K562 (cell line): ENCODE results near the gene PHLDB3. TPM values are rescaled to one million over a fixed set of nuclear protein-coding genes. Genes with fewer than 3 reads are reported as not detected.
A peak's percentile ranks its signal among the peaks of the same experiment; 100 is the strongest.

Experiments
- ATF1 ChIP-seq, 2 experiments: fragments of 450-650 bp in 1 of 2; IDR thresholded peaks; 2 replicates each; pipeline ENCODE4 v1.6.1; 2016; ENCODE audit warnings: missing compliant biosample characterization in 1 of 2, missing genetic modification characterization in 1 of 2
- ELF1 ChIP-seq: fragments of 200-800 bp; sonication (Bioruptor generic); IDR thresholded peaks from 2 replicates; pipeline ENCODE4 v1.6.1; 2016; ENCODE audit warnings: missing genetic modification characterization, missing compliant biosample characterization
- HDAC3 ChIP-seq: fragments of 450-650 bp; IDR thresholded peaks from 2 replicates; pipeline ENCODE4 v1.6.1; 2018; ENCODE audit warnings: borderline replicate concordance, mild to moderate bottlenecking, moderate library complexity; ENCODE audit not compliant: partially characterized antibody
- HMG20B ChIP-seq: fragments of 250-450 bp; sonication (Bioruptor Pico); IDR thresholded peaks from 2 replicates; pipeline ENCODE4 v1.5.0; 2021; ENCODE audit warnings: mild to moderate bottlenecking
- MEF2A ChIP-seq: IDR thresholded peaks from 2 replicates; pipeline ENCODE4 v1.6.1; 2011; ENCODE audit warnings: low read depth, mild to moderate bottlenecking, low read length, moderate library complexity; ENCODE audit not compliant: control insufficient read depth
- MTA2 ChIP-seq: fragments of 450-650 bp; IDR thresholded peaks from 2 replicates; pipeline ENCODE4 v1.6.1; 2016; ENCODE audit warnings: low read depth
- NFYB ChIP-seq: IDR thresholded peaks from 2 replicates; pipeline ENCODE4 v1.6.1; 2011; ENCODE audit warnings: mild to moderate bottlenecking, moderate library complexity; ENCODE audit not compliant: insufficient read length; ENCODE audit errors: extremely low read depth
- RFX1 ChIP-seq: fragments of 450-650 bp; IDR thresholded peaks from 2 replicates; pipeline ENCODE4 v1.6.1; 2016; ENCODE audit warnings: mild to moderate bottlenecking, moderate library complexity
- SMARCE1 ChIP-seq: fragments of 450-650 bp; IDR thresholded peaks from 2 replicates; pipeline ENCODE4 v1.7.1; 2016; ENCODE audit warnings: mild to moderate bottlenecking
- SP2 ChIP-seq: IDR thresholded peaks from 2 replicates; pipeline ENCODE4 v1.6.1; 2011; ENCODE audit warnings: mild to moderate bottlenecking, low read depth, low read length, moderate library complexity; ENCODE audit not compliant: poor library complexity, severe bottlenecking; ENCODE audit errors: extremely low read depth
- SRSF3 ChIP-seq: fragments of 200-400 bp; formaldehyde crosslinking; IDR thresholded peaks from 2 replicates; pipeline ENCODE4 v1.6.1; 2016; ENCODE audit warnings: mild to moderate bottlenecking, low read length, moderate library complexity; ENCODE audit not compliant: insufficient read depth
- ZC3H8 ChIP-seq: fragments of 450-650 bp; IDR thresholded peaks from 2 replicates; pipeline ENCODE4 v1.6.1; 2017
- ZNF217 ChIP-seq: sonication (generic); formaldehyde crosslinking; IDR thresholded peaks from 2 replicates; pipeline ENCODE4 v1.8.0; 2022; ENCODE audit warnings: mild to moderate bottlenecking, missing genetic modification reagents
- ZNF253 ChIP-seq: fragments of 250-450 bp; sonication (Bioruptor Pico); conservative IDR thresholded peaks from 2 replicates; pipeline ENCODE4 v1.6.1; 2021; ENCODE audit warnings: mild to moderate bottlenecking
- polyA plus RNA-seq, 8 experiments: library from polyadenylated mRNA; depleted of rRNA in 4 of 8; stranded (reverse) in 5 of 8; unstranded in 3 of 8; fragments of >200 nt; fragmentation: Nextera tagmentation in 2 of 8; fragmentation: Illumina TruSeq in 1 of 8; extraction: Ambion mirVana in 2 of 8; extraction: Trizol in 1 of 8; gene quantifications; 2 replicates each; pipeline versions ENCODE4 v1.2.1 to v1.2.3, GENCODE V29; 2011 to 2014; ENCODE audit warnings: inconsistent platforms in 1 of 8, missing spikeins in 1 of 8
- total RNA-seq, 7 experiments: library from RNA; depleted of rRNA in 6 of 7; stranded (reverse); fragments of >200 nt in 6 of 7; fragmentation: Illumina TruSeq in 2 of 7; extraction: Trizol in 2 of 7; gene quantifications; 2 replicates each; pipeline versions ENCODE4 v1.2.1 to v1.2.3, GENCODE V29; 2011 to 2021; ENCODE audit warnings: low replicate concordance in 1 of 7
- TF ChIP-seq, protein P1 (sequence below): sonication (generic); formaldehyde crosslinking; IDR thresholded peaks from 2 replicates; pipeline ENCODE4 v1.8.0; 2022; ENCODE audit warnings: mild to moderate bottlenecking, low read depth, missing genetic modification reagents
- TF ChIP-seq, protein P2 (sequence below): IDR thresholded peaks from 2 replicates; pipeline ENCODE4 v1.6.1; 2016; ENCODE audit warnings: missing genetic modification characterization, missing compliant biosample characterization
- TF ChIP-seq, protein P3 (sequence below): fragments of 450-650 bp; IDR thresholded peaks from 2 replicates; pipeline ENCODE4 v1.6.1; 2016; ENCODE audit warnings: low read depth

The PHLDB3 gene
- total and polyA plus RNA-seq, 9 of the 15 experiments (the other 6 are each of a cell fraction or from before 2014, with no cell fraction given), result 0.04 to 23.5 (median 3.9) TPM

DNA sequence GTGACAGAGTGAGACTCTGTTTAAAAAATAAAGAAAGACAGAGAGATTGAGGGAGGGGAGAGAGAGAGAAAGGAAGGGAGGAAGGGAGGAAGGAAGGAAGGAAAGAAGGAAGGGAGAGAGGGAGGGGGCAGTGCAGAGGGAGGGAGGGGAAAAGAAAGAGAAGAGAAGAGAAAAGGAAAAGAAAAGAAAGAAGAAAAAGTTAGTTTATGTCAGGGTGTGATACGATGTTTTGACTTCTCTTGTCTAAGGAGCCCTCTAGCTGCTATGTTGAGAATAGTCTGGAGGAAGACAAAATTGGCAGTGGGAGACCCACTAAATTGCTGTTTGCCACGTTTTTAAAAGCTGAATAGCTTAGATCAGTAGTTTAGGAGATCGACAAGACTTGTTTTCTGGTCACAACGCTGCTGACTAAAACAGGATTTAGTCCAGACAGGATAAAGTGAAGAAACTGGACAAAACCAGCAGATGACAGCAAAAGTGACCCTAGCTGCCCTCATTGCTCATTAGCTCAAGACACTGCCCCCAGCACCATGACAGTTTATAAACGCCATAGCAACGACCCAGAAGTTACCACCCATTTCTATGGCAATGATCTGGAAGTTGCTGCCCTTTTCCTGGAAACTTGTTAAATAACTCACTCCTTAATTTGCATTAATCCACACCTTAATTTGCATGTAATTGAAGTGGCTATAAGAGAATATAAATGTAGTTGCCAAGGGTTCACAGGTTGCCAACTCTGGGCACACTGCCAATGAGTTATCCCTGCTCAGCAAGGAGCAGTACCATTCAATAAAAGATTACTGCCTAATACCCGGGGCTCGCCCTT lies 78.8 kb downstream of the PHLDB3 start (continued):
- no peak for TF ChIP-seq ATF1 (CRISPR knock-in tag; IDR thresholded peaks at IDR 0.05)
- TF ChIP-seq ATF1 (tag; IDR thresholded peaks at IDR 0.05), result no peak
- TF ChIP-seq ELF1, result no peak
- TF ChIP-seq HMG20B (CRISPR knock-in tag), result no peak
- TF ChIP-seq ZC3H8, result no peak
- TF ChIP-seq SRSF3, result no peak
- TF ChIP-seq HDAC3, result no peak
- TF ChIP-seq, protein P1, sequence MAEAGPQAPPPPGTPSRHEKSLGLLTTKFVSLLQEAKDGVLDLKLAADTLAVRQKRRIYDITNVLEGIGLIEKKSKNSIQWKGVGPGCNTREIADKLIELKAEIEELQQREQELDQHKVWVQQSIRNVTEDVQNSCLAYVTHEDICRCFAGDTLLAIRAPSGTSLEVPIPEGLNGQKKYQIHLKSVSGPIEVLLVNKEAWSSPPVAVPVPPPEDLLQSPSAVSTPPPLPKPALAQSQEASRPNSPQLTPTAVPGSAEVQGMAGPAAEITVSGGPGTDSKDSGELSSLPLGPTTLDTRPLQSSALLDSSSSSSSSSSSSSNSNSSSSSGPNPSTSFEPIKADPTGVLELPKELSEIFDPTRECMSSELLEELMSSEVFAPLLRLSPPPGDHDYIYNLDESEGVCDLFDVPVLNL (CRISPR knock-in tag), result no peak
- TF ChIP-seq RFX1, result peak; percentile 26; the same call in 1 of the 2 replicates
- TF ChIP-seq SP2, result no peak
- TF ChIP-seq, protein P2, sequence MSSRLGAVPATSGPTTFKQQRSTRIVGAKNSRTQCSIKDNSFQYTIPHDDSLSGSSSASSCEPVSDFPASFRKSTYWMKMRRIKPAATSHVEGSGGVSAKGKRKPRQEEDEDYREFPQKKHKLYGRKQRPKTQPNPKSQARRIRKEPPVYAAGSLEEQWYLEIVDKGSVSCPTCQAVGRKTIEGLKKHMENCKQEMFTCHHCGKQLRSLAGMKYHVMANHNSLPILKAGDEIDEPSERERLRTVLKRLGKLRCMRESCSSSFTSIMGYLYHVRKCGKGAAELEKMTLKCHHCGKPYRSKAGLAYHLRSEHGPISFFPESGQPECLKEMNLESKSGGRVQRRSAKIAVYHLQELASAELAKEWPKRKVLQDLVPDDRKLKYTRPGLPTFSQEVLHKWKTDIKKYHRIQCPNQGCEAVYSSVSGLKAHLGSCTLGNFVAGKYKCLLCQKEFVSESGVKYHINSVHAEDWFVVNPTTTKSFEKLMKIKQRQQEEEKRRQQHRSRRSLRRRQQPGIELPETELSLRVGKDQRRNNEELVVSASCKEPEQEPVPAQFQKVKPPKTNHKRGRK (tag), result peak; percentile 99
- no peak for TF ChIP-seq ZNF253 (CRISPR knock-in tag)
- no peak for TF ChIP-seq MTA2
- TF ChIP-seq SMARCE1, result no peak
- no peak for TF ChIP-seq ZNF217 (CRISPR knock-in tag)
- TF ChIP-seq NFYB, result no peak
- no peak for TF ChIP-seq MEF2A
- TF ChIP-seq, protein P3, sequence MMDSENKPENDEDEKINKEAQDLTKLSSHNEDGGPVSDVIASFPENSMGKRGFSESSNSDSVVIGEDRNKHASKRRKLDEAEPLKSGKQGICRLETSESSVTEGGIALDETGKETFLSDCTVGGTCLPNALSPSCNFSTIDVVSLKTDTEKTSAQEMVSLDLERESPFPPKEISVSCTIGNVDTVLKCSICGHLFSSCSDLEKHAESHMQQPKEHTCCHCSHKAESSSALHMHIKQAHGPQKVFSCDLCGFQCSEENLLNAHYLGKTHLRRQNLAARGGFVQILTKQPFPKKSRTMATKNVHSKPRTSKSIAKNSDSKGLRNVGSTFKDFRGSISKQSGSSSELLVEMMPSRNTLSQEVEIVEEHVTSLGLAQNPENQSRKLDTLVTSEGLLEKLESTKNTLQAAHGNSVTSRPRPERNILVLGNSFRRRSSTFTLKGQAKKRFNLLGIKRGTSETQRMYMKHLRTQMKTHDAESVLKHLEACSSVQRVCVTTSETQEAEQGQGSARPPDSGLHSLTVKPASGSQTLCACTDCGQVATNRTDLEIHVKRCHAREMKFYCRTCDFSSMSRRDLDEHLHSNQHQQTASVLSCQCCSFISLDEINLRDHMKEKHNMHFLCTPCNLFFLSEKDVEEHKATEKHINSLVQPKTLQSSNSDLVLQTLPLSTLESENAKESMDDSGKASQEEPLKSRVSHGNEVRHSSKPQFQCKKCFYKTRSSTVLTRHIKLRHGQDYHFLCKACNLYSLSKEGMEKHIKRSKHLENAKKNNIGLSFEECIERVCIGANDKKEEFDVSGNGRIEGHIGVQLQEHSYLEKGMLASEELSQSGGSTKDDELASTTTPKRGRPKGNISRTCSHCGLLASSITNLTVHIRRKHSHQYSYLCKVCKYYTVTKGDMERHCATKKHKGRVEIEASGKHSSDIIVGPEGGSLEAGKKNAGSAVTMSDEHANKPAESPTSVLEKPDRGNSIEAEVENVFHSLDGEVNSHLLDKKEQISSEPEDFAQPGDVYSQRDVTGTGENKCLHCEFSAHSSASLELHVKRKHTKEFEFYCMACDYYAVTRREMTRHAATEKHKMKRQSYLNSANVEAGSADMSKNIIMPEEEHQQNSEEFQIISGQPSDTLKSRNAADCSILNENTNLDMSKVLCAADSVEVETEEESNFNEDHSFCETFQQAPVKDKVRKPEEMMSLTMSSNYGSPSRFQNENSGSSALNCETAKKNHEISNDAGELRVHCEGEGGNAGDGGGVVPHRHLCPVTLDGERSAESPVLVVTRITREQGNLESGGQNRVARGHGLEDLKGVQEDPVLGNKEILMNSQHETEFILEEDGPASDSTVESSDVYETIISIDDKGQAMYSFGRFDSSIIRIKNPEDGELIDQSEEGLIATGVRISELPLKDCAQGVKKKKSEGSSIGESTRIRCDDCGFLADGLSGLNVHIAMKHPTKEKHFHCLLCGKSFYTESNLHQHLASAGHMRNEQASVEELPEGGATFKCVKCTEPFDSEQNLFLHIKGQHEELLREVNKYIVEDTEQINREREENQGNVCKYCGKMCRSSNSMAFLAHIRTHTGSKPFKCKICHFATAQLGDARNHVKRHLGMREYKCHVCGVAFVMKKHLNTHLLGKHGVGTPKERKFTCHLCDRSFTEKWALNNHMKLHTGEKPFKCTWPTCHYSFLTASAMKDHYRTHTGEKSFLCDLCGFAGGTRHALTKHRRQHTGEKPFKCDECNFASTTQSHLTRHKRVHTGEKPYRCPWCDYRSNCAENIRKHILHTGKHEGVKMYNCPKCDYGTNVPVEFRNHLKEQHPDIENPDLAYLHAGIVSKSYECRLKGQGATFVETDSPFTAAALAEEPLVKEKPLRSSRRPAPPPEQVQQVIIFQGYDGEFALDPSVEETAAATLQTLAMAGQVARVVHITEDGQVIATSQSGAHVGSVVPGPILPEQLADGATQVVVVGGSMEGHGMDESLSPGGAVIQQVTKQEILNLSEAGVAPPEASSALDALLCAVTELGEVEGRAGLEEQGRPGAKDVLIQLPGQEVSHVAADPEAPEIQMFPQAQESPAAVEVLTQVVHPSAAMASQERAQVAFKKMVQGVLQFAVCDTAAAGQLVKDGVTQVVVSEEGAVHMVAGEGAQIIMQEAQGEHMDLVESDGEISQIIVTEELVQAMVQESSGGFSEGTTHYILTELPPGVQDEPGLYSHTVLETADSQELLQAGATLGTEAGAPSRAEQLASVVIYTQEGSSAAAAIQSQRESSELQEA, result no peak
